Right lobe of liver (tissue), 6 donors: ENCODE measurements around the gene ESRP2. TPM values are rescaled to one million over a fixed set of nuclear protein-coding genes. Genes with fewer than 3 reads are reported as not detected.

Experiments used
- ATAC-seq, 4 donors: fragments of 200-7000 bp; cut with Tn5 transposase; one replicate each; pipeline ENCODE4 v1.9.1; 2020; ENCODE audit warnings: mild to moderate bottlenecking in 4 of 4, moderate library complexity in 4 of 4
- DNase-seq, 3 donors: peaks; one replicate each; pipeline ENCODE4 v3.0.0-alpha.2; 2020
- H3K27ac ChIP-seq, 3 donors: fragments of 200-600 bp; one replicate each; pipeline ENCODE4 v1.8.0; 2022
- H3K27me3 ChIP-seq, 2 donors: fragments of 200-600 bp; one replicate each; pipeline ENCODE4 v1.8.0; 2022
- H3K36me3 ChIP-seq, 4 donors: fragments of 200-600 bp; sonication (generic) in 1 of 4; one replicate each; pipeline versions ENCODE4 v1.5.1 to v1.8.0; 2017 to 2022; ENCODE audit warnings: control low read depth in 1 of 4
- H3K4me1 ChIP-seq, 4 donors: fragments of 200-600 bp; sonication (generic) in 1 of 4; one replicate each; pipeline versions ENCODE4 v1.5.1 to v1.8.0; 2017 to 2022; ENCODE audit warnings: control low read depth in 1 of 4
- H3K4me3 ChIP-seq, 3 donors: fragments of 200-600 bp; one replicate each; pipeline ENCODE4 v1.8.0; 2022
- H3K9me3 ChIP-seq, 4 donors: fragments of 200-600 bp; sonication (generic) in 1 of 4; one replicate each; pipeline versions ENCODE4 v1.5.1 to v1.8.0; 2017 to 2022; ENCODE audit warnings: control low read depth in 1 of 4
- CTCF ChIP-seq, 4 donors: fragments of 200-600 bp in 3 of 4; fragments of 450-650 bp in 1 of 4; IDR thresholded peaks; one replicate each; pipeline versions ENCODE4 v1.5.1 to v1.8.0; 2016 to 2022; ENCODE audit warnings: antibody characterized with exemption in 4 of 4, mild to moderate bottlenecking in 2 of 4
- POLR2A ChIP-seq: fragments of 450-650 bp; IDR thresholded peaks from one replicate; pipeline ENCODE4 v1.6.1; 2017; ENCODE audit warnings: antibody characterized with exemption, mild to moderate bottlenecking
- WGBS: methylation state at CpG from one replicate; pipeline ENCODE4 v1.1.6; 2018; ENCODE audit warnings: low coverage, low lambda C conversion rate; ENCODE audit not compliant: insufficient coverage; ENCODE audit errors: missing lambda C conversion rate; 5-methylcytosine and 5-hydroxymethylcytosine counted together
- intact Hi-C, 2 donors: fragments of 100-400 bp; cut with DNase I; formaldehyde crosslinking; loops; one replicate each; pipeline versions ENCODE4 v1.11.2 to v1.14.1; 2022
- total RNA-seq, 6 experiments: library from RNA; depleted of rRNA in 2 of 6; stranded (reverse); fragments of >200 nt in 2 of 6; fragmentation: NEBNext Ultra II Directional in 3 of 6; extraction: Animal tissue kit (Norgen Biotek cat#: 25700) in 3 of 6; gene quantifications; one replicate each; pipeline versions ENCODE4 v1.1.0 to v1.2.4, GENCODE V29; 2016 to 2023
- donor health status: DM: no; HTN: yes; CAD: no.
- donor health status: DM: no; HTN: no; CAD: no.
- donor health status: DM: no; HTN: no; CAD: no.
- donor health status: DM: no; HTN: yes; CAD: no.
- donor health status: DM: no; HTN: yes; CAD: no.

Gene ESRP2
- total RNA-seq, 6 experiments from 2014 or later = 44.8 to 102 (median 57.9) TPM

- 54% methylated on average over 4 of the region's 5 CpGs for WGBS
- peak in 1 of 4 donors; percentile 10 for ATAC-seq
- DNase-seq = no peak
- intact Hi-C loops = no loop called here
- Histone ChIP-seq H3K36me3 (no peaks in the 10 kb centered on the region), H3K27me3 (no peaks in the 10 kb centered on the region), H3K4me3 (no peak overlapping the region), H3K4me1 (peaks cover 0 to 4% (median 0%) of the 10 kb centered on the region in 4 donors), H3K27ac (peak overlapping the region in 1 of 3 donors; percentile 16), H3K9me3 (no peaks in the 10 kb centered on the region)
- TF ChIP-seq CTCF (IDR thresholded peaks at IDR 0.05) (no peak), POLR2A (no peak)
Measured at GRCh38 chr16:68283346-68283745, 47.4 kb upstream of the ESRP2 start.

GRCh38 chr16:68282064-68282452, 46.1 kb upstream of the ESRP2 start:
- TF ChIP-seq CTCF (IDR thresholded peaks at IDR 0.05) (no peak), POLR2A (no peak)
- Histone ChIP-seq H3K36me3 (no peaks in the 10 kb centered on the region), H3K4me1 (peaks cover 0 to 4% (median 0%) of the 10 kb centered on the region in 4 donors), H3K27ac (no peak overlapping the region), H3K9me3 (no peaks in the 10 kb centered on the region), H3K4me3 (no peak overlapping the region), H3K27me3 (no peaks in the 10 kb centered on the region)
- ATAC-seq (no peak), DNase-seq (no peak)
- intact Hi-C loops = no loop called here
- WGBS = 76% methylated on average over 4 of the region's 4 CpGs

- intact Hi-C loops = no loop called here
- Histone ChIP-seq H3K4me1 (peaks cover 0 to 4% (median 0%) of the 10 kb centered on the region in 4 donors), H3K27ac (no peak overlapping the region), H3K27me3 (no peaks in the 10 kb centered on the region), H3K4me3 (no peak overlapping the region), H3K36me3 (no peaks in the 10 kb centered on the region), H3K9me3 (no peaks in the 10 kb centered on the region)
- ATAC-seq (no peak), DNase-seq (no peak)
- TF ChIP-seq POLR2A (no peak), CTCF (IDR thresholded peaks at IDR 0.05) (no peak)
- WGBS = 49% methylated on average over 4 of the region's 4 CpGs
Measured at GRCh38 chr16:68281368-68282063, 45.6 kb upstream of the ESRP2 start.

GRCh38 chr16:68279726-68280558, 44.0 kb upstream of the ESRP2 start:
- WGBS = 74% methylated on average over 8 of the region's 13 CpGs
- Histone ChIP-seq H3K27ac (no peak overlapping the region), H3K4me1 (no peaks in the 10 kb centered on the region), H3K9me3 (no peaks in the 10 kb centered on the region), H3K4me3 (no peak overlapping the region), H3K36me3 (no peaks in the 10 kb centered on the region), H3K27me3 (no peaks in the 10 kb centered on the region)
- TF ChIP-seq POLR2A = no peak
- TF ChIP-seq CTCF (IDR thresholded peaks at IDR 0.05) = no peak
- intact Hi-C loops = no loop called here
- ATAC-seq (peak in 2 of 4 donors; percentile 40 to 46), DNase-seq (no peak)
